ENCODE results near the gene RBMS3.

- TF ChIP-seq, protein P1, sequence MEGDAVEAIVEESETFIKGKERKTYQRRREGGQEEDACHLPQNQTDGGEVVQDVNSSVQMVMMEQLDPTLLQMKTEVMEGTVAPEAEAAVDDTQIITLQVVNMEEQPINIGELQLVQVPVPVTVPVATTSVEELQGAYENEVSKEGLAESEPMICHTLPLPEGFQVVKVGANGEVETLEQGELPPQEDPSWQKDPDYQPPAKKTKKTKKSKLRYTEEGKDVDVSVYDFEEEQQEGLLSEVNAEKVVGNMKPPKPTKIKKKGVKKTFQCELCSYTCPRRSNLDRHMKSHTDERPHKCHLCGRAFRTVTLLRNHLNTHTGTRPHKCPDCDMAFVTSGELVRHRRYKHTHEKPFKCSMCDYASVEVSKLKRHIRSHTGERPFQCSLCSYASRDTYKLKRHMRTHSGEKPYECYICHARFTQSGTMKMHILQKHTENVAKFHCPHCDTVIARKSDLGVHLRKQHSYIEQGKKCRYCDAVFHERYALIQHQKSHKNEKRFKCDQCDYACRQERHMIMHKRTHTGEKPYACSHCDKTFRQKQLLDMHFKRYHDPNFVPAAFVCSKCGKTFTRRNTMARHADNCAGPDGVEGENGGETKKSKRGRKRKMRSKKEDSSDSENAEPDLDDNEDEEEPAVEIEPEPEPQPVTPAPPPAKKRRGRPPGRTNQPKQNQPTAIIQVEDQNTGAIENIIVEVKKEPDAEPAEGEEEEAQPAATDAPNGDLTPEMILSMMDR (IDR thresholded peaks at IDR 0.05): no peak
- no peak for TF ChIP-seq POLR2A (IDR thresholded peaks at IDR 0.05)
Measured at GRCh38 chr3:29887451-29887850, 606.6 kb downstream of the RBMS3 start.
